Neural crest cell (in vitro differentiated cells): ENCODE data around the gene IL21R. TPM values are rescaled to one million over a fixed set of nuclear protein-coding genes. Genes with fewer than 3 reads are reported as not detected.

ENCODE experiments used
- DNase-seq: peaks from one replicate; pipeline ENCODE4 v3.0.0; 2021; ENCODE audit warnings: low read depth, mixed read lengths, low spot score
- H3K27ac Mint-ChIP-seq: one replicate; pipeline ENCODE4 v1.8.0; 2021; ENCODE audit warnings: mild to moderate bottlenecking, mixed read lengths; ENCODE audit not compliant: unreplicated experiment
- H3K27me3 Mint-ChIP-seq: 2 replicates; pipeline ENCODE4 v1.8.0; 2021; ENCODE audit warnings: low read depth, mild to moderate bottlenecking, mixed read lengths
- H3K36me3 Mint-ChIP-seq: 2 replicates; pipeline ENCODE4 v1.8.0; 2021; ENCODE audit warnings: low read depth, mild to moderate bottlenecking, mixed read lengths
- H3K4me1 Mint-ChIP-seq: 2 replicates; pipeline ENCODE4 v1.8.0; 2021; ENCODE audit warnings: mixed read lengths
- H3K4me3 Mint-ChIP-seq: one replicate; pipeline ENCODE4 v1.8.0; 2021; ENCODE audit warnings: mild to moderate bottlenecking, mixed read lengths
- H3K9me3 Mint-ChIP-seq: 2 replicates; pipeline ENCODE4 v1.8.0; 2021; ENCODE audit warnings: mixed read lengths
- total RNA-seq: library from RNA; stranded (reverse); gene quantifications from 2 replicates; pipeline ENCODE4 v1.2.1, GENCODE V29; 2021
- TF ChIP-seq, protein P1 (sequence below): fragments of 200-600 bp; sonication (generic); conservative IDR thresholded peaks from 2 replicates; pipeline ENCODE4 v1.5.0; 2021; ENCODE audit warnings: antibody characterized with exemption, mild to moderate bottlenecking

IL21R gene
- total RNA-seq, 1 donor from 2014 or later = 0.79 TPM

DNA sequence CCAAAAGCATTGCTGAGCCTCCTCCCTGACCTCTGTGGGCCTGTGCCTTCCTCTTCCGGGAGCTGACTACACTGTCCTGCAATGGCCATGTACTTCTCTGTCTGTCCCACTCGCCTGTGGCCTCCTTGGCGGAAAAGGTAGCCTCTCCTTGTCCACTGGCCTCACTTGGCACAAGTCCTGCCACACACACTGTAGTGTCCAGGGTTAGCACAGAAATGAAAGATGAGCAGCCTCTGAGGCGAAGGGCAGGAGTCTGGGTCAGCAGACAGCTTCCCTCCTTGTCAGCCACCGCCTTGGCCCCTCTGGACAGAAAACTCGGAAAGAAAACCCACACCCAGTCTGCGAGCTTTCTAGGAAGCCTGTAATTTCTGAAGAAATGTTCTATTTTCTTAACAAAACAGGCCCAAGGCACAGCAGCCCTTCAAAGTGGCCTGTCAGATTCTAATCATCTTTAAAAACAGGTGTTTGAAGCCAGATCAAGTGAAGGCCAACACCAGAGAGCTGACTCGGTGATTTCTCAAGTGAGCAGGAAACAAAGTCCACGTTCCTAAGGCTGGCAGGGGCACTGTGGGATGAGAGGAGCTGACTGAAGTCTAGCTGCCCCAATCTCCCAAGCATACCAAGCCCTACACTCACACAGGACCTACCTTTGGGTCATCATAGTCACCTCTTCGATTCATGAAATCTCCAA is 80.6 kb downstream of the IL21R start:
- Mint-ChIP-seq H3K36me3 (peaks cover 31% of the 10 kb centered on the region), H3K9me3 (no peaks in the 10 kb centered on the region), H3K27ac (no peak overlapping the region)

DNA sequence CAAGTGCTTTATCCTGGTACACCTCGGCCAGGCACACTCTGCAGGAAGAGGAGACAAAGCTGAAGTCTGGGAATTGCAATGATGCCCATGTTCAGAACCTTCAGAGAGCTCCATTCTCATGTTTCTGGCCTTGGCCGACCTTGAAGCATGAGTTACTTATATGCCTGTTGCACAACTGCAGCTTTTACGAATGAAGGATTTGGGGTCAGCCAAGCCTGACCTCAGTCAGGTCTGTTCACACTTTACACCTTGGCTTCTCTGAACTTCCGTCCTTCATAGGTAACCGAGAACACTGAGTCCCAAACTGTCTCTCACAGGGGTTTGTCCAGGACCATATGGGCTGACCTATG is 81.1 kb downstream of the IL21R start:
- peaks cover 34% of the 10 kb centered on the region for H3K36me3 Mint-ChIP-seq
- no peaks in the 10 kb centered on the region for H3K27me3 Mint-ChIP-seq
- no peak for DNase-seq
- no peaks in the 10 kb centered on the region for H3K4me1 Mint-ChIP-seq
- TF ChIP-seq, protein P1, sequence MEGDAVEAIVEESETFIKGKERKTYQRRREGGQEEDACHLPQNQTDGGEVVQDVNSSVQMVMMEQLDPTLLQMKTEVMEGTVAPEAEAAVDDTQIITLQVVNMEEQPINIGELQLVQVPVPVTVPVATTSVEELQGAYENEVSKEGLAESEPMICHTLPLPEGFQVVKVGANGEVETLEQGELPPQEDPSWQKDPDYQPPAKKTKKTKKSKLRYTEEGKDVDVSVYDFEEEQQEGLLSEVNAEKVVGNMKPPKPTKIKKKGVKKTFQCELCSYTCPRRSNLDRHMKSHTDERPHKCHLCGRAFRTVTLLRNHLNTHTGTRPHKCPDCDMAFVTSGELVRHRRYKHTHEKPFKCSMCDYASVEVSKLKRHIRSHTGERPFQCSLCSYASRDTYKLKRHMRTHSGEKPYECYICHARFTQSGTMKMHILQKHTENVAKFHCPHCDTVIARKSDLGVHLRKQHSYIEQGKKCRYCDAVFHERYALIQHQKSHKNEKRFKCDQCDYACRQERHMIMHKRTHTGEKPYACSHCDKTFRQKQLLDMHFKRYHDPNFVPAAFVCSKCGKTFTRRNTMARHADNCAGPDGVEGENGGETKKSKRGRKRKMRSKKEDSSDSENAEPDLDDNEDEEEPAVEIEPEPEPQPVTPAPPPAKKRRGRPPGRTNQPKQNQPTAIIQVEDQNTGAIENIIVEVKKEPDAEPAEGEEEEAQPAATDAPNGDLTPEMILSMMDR = no peak
- H3K27ac Mint-ChIP-seq = no peak overlapping the region
- no peak overlapping the region for H3K4me3 Mint-ChIP-seq
- no peaks in the 10 kb centered on the region for H3K9me3 Mint-ChIP-seq

More for the DNA sequence above, 80.6 kb downstream of the IL21R start:
- Mint-ChIP-seq H3K27me3 (no peaks in the 10 kb centered on the region), H3K4me1 (no peaks in the 10 kb centered on the region), H3K4me3 (no peak overlapping the region)
- TF ChIP-seq, protein P1 = no peak
- no peak for DNase-seq

DNA sequence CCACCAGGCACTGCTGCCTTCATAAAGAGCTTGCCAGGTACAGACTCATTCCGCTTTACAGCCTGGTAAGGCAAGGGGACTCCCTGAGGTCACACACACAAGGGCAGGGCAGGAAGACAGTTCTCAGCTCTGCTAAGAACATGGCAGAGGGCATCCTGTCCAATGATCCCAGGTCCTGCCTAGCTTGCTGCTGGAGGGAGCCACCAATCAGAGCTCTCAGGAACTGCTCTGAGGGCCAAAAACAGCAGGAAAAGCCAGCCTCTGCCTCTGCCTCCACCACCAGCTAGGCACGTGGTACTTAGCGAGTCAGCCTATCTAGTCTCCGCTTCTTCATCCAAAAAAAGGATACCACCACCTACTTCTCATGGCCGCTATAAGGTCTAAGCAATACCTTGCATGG is 81.7 kb downstream of the IL21R start:
- TF ChIP-seq, protein P1 = no peak
- H3K9me3 Mint-ChIP-seq = no peaks in the 10 kb centered on the region
- H3K27ac Mint-ChIP-seq = no peak overlapping the region
- H3K36me3 Mint-ChIP-seq = peaks cover 30% of the 10 kb centered on the region
- H3K4me1 Mint-ChIP-seq = no peaks in the 10 kb centered on the region
- no peaks in the 10 kb centered on the region for H3K27me3 Mint-ChIP-seq
- no peak overlapping the region for H3K4me3 Mint-ChIP-seq
- DNase-seq = no peak

DNA sequence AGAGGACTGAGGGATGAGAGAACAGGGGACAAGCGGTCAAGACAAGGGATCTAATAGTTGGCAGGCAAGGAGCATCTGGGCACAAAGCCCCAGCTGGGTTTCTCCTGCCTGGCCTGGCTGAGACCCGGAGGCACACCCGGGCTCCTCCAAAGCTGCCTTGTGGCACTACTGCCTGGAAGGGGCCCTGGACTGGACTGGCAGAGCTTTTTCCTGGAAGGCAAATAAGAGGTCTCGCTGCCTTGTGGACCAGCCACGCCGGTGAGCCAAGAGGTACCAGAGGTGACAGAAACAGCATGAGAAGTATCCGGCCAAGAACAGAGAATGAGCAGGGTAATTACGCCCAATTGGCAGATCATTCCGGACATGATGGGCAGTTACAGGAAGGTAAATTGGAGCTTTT is 83.2 kb downstream of the IL21R start:
- H3K36me3 Mint-ChIP-seq = peaks cover 32% of the 10 kb centered on the region
- TF ChIP-seq, protein P1 = no peak
- no peaks in the 10 kb centered on the region for H3K4me1 Mint-ChIP-seq
- no peak overlapping the region for H3K4me3 Mint-ChIP-seq
- no peak for DNase-seq
- no peaks in the 10 kb centered on the region for H3K27me3 Mint-ChIP-seq
- H3K27ac Mint-ChIP-seq = no peak overlapping the region
- no peaks in the 10 kb centered on the region for H3K9me3 Mint-ChIP-seq

DNA sequence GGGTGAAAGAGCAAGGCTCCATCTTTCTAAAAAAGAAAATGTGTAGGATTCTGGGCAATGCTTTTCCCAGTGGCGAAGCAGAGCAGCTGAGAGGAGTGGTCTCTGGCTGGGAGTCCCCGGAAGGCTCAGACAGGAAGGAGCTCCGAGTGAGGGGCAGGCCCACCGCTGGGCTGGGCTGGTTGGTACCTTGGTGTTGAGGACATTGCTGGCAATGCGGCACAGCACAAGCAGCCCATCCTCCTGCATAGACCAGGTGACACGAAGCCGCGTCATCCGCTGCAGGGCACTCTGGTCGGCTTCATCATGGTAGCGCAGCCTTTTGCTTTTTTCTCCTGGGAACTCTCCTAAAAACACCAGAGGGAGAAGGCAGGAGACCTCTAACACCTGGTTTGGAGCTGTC is 83.8 kb downstream of the IL21R start:
- DNase-seq = no peak
- Mint-ChIP-seq H3K36me3 (peaks cover 29% of the 10 kb centered on the region), H3K27ac (no peak overlapping the region), H3K27me3 (no peaks in the 10 kb centered on the region), H3K4me1 (no peaks in the 10 kb centered on the region), H3K9me3 (no peaks in the 10 kb centered on the region), H3K4me3 (no peak overlapping the region)
- TF ChIP-seq, protein P1 = no peak
